ENCODE results near the gene TMEM235.
"Not testable (repeated sequence)": the region's sequence is repeated elsewhere in the genome, so short reads cannot be mapped to it uniquely, and the experiment has no call there.

Gene TMEM235

DNA sequence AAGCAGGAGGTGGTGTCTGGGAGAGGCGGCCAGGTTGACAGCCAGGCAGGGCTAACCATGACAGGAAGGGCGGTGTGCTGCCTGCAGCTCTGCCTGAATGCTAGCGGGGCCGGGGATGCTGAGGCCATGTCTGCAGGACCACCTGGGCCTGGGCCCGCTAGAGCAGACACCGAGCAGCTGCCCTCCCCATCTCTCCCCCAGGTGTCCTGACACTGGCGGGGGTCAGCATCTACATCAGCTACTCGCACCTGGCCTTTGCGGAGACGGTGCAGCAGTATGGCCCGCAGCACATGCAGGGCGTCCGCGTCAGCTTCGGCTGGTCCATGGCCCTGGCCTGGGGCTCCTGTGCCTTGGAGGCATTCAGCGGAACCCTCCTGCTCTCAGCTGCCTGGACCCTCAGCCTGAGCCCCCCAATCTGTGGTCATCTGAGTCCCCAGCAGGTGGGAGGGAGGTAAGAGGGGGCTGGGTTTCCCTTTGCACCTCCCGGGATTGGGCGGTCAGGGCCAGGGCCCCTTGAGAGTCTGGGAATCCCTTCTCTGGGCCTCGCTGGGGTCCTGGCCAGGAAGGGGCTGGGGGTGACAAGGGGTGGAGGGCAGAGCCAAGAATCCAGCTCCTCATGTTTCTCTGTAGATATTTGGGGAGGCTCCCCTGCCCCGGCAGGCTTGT lies 7.5 kb downstream of the TMEM235 start:
- no peak for DNase-seq (ENCODE audit: low spot score)

DNA sequence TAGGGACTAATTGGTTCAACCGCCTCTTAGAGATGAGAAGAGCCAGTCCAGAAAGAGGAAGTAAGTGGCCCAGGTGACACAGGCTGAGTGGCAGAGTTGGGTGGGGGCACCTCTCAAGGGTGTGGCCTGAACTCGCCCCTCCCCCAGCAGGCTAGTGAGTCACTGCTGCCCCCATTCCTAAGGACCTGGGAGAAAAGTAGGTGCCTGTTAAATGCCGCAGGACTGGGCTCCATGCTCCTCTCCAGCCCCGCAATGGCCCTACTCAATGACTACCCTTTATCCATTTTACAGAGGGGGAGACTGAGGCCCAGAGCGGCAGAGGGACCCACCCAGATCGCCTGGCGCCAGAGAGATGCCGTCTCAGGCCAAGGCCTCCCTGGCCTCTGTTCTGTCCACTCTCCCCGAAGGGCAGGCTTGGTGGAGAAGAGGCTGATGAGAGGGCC lies 8.1 kb downstream of the TMEM235 start:
- no peak for DNase-seq (ENCODE audit: low spot score)

DNA sequence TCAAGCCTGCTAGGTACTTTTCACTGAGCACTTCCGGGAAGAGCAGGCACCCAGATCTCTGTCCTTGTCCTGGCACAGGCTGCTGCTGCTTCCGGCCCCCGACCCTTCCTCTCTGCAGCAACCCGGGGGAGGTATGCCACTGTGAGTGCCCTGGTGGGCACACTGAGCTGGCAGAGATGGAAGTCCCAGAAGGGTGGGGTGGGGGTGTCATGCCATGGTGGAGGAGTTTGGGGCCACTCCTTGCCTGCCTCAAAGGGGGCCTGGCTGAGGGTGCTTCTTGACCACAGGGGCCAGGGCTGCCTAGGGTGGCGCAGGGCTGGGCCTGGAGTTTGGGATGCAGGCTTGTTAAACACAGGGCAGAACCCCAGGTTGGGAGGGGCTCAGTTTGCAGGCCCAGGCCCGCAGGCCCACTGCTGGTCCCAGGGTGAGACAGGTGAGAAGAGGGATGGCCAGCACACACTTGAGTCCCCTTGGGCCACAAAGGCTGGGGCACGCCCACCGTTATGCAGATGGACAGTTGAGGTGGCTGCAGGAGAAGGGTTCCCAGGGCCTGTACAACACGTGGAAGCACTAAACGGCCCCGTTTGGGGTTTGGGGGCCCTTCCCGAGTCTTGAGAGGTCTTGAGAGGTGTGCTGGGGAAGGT lies 8.7 kb downstream of the TMEM235 start:
- DNase-seq (ENCODE audit: low spot score) = no peak

DNA sequence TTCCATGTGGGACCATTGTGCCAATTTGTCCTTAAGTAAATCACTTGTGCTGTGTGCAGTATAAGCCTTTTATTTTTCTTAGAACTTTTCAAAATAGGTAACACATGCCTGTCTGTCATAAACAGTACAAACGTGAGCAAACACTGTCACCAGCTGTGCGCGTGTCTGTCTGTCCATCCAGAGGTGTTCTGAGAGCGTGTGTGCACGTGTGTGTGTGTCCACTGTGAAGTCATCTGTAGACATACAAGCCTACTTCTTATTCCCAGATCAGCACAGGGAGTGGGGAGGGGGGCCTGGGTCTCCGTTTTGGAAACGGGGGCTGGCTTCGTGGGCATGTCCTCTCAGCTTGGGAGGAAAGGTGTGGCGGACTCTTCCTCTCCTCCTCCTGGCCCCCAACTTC lies 9.4 kb downstream of the TMEM235 start:
- DNase-seq (ENCODE audit: low spot score) = no peak

DNA sequence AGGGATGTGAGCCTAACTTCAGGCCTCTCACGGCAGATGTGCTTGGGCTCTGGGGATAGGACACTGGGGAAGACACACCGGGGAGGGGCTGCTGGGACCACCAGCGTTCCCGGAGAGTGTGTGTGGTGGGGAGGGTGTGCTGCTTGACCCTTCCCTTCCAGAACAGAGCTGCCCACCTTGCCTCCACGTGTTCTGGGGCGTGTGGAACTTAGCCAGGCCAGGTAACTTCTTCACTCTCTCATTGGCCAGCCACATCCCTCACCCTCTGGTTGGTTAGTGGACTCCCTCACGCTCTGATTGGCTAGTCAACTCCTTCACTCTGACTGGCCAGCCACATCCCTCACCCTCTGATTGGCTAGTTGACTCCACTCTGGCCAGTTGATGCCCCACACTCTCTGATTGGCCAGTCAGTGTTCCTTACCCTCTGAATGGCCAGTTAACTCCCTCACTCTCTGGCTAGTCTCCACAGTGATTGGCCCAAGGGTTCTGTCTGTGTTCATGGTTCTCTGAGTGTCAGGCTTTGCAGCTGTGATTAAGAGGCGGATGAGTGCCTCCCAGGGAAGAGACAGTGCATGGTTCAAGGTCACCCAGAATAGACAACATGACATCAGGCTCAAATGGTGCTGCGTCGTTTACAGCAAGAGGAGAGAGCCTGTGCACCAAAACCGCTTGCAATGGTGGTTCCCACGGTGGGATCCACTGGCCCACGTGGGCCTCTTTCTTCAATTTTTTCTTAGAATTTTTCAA lies 10.0 kb downstream of the TMEM235 start:
- no peak for DNase-seq (ENCODE audit: low spot score)

- DNase-seq (ENCODE audit: low spot score) = no peak
Measured at GRCh38 chr17:78242024-78242742, 10.8 kb downstream of the TMEM235 start.

- no peak for DNase-seq (ENCODE audit: low spot score)
Measured at GRCh38 chr17:78247304-78247703, 15.9 kb downstream of the TMEM235 start.

DNA sequence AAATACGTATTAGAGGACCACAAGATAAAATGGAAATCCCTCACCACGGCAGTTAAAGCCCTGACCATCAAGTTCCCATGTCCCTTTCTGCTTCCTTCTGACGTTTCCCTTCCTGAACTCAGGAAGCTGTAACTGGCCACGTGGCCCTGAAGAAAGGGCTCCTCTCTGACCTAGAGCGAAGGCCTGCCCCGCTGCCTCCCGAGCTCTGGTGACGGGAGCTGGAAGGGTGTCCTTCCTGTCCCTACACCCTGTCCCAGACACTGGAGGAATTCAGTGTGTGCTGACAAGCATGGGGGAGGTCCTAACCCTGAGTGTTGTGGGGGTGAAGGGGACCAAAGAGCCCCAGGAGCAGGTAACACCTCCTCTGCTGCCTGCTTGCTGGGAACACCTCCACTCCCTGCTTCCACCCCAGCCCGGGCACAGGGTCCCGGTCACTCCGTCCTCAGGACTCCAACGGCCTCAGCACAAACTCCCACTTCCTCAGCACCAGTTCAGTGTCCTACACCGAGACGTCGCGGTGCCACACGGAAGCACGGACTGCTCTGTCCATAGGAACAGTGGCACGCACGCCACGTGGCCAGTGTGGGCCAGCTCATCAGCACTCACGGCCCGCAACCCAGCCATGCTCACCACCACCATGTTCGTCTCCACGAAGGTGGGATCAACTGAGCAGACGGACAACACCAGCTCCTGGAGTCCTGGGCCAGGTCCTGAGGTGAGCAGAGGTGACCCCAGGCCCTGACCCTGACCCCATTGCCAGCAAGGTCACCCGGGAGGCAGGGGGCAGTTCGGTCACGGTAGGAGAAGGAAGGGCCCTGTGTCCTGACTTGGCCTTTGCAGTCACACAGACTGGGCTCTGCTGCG lies 16.9 kb downstream of the TMEM235 start:
- DNase-seq (ENCODE audit: low spot score) = no peak

DNA sequence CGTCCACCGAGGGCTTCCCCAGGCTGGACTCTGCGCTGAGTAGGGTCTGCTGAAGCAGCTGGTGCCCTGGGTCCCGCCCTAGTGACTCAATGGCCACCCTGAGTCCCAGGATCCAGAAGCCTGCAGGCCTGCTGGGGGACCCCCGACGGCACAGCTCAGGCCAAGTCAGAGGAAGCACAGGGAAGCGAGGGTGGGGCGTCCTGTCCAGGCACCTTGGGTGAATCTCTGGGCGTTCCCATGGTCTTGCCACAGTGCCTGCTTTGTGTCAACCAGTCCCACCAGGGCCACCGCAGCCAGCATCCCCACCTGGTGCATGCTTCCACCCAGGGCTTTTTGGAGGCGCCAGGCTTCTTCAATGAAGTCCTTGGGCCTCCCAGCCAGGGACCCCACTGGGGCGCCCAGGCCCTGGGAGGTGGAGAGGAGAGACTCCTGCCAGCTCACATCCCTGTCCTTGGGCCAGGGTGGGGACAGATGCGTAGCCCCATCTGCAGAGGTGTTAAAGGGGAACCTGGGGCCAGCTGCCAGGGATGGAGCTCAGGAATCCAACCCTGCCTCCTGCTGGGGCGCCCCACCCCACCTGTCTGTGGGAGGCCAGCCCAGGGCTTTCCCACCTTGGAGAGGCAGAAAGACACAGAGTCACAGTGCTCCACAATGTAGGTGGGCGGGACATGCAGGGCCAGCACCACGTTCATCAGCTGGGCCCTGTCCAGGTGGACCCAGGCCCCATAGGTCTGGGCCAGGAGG lies 17.8 kb downstream of the TMEM235 start:
- no peak for DNase-seq (ENCODE audit: low spot score)

DNA sequence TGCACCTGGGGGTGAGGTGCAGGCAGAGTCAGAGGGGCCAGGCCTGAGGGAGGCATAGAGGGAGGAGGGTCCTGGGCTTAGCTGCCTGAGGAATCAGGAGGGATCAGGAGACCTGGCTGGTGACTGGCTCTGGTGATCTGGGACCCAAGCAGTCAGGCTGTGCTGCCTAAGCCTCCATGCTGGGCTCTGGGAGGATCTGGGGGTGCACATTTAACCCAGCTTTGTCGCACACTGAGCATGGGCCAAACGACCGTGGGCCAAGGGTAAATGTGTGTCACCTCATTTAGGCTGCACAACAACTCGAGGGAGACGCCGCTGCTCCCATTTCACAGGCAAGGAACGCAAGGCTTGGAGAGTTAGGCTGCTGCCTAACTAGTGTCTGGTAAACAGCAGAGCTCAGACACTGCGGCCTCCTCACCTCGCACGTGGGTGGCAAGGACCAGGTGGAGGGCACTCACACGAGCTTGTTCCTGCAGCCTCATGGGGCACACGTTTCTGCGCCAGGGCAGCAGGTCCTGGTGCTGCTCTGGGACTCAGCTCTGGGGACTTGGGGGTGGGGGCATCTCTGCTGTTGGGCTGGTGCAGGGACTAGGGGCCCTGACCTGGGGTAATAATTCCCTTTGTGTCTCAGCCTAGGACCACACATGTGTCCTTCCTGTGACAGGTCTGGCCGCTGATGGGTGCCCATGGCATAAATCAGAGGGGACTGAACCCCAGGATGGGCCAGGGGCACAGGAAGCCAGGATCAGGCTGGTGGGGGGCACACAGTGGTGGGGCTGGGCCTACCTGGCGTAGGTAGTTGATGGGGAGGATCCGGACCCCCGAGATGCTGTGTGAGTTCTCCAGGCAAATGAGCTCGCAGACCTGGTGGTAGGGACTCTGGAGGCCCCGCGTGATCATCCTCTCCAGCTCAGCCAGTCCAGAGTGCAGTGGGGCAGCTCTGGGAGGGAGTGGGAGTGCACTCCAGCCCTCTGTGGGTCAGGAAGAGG lies 18.7 kb downstream of the TMEM235 start:
- no peak for DNase-seq (ENCODE audit: low spot score)

DNA sequence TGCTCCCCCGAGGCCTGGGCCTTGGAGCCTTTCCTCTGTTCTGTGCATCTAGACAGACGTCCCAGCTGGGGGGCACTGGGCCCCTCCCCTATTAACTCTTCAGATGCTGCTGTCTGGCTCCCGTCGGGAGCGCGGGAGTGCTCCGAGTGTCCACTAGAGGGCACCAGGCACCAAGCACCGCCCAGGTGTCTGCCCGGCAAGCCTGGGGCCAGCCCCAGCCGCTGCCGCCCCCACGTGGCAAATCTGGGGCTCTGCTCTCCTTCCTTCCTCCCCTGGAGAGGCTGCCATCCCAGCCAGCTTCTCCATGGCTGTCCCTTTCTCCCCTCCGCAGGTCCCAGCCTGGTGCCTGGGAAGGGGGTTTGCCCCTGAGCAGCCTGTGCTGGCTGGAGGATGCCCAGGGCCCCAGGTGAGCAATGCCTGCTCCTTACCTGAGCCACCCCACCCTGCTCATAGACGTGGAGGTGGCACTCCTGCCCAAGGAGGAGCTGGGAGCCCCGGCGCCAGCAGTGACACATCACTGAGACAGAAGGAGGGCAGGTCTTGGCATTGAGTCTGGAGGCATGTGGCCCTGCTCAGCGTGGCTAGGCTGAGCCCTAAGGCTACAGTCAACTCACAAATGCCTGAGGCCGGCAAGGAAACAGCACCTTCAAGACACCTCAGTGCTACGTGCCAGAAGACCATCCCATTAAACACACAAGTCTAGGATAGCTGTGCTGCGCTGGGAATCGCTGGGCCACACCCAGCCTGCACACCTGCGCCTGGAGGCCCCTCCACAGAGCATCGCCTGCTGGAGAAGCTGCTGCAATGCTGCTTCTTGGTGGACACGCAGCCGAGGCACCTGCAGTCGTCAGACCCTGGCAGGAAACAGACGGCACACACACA lies 19.7 kb downstream of the TMEM235 start:
- peak; percentile 95 for DNase-seq (ENCODE audit: low spot score)

DNA sequence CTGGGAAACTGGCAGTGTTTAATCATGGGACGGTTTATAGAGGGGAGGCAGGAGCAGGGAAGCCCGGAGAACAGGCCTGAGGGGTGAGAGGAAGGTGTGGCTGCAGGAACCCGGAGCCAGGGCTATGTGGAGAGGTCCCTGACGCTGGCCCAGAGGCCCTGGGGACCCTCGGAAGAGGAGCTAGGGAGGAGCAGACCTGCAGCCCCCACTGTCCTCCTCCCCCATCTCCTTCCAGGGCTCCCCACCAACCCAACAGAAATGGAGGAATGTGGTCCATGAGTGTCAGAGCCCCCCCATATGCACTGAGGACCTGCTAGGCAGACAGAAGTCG lies 20.3 kb downstream of the TMEM235 start:
- no peak for DNase-seq (ENCODE audit: low spot score)

DNA sequence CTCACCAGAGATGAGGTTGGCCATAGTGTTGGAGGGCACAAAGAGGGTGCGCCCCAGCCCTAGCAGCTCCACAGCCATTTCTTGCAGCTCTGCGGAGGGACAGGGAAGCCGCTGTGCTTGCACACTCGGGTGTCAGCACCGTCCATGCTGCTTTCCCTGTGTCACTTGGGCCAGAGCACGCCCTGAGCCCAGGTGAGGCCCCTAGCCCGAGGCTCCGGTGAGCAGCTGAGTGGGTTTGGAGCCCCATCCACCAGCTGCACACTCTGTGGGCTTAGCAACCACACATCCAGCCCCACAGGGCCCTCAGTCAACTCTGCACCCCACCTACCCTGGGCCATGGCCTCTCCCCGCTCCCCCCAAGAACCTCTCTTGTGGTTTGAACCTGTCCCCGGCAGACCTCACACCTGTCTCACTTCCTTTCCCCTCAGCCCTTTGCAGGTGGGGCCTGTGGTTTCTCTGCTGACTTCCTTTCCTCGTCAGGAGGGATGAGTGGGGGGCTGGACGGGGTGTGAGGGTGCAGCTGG lies 20.7 kb downstream of the TMEM235 start:
- no peak for DNase-seq (ENCODE audit: low spot score)

GRCh38 chr17:78252701-78253635 lies 21.5 kb downstream of the TMEM235 start:
- no peak for DNase-seq (ENCODE audit: low spot score)

DNA sequence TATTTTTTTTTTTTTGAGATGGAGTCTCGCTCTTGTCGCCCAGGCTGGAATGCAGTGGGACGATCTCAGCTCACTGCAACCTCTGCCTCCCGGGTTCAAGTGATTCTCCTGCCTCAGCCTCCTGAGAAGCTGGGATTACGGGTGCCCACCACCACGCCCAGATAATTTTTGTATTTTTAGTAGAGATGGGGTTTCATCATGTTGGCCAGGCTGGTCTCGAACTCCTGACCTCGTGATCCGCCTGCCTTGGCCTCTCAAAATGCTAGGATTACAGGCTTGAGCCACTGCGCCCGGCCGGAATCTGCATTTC lies 22.2 kb downstream of the TMEM235 start:
- not testable (repeated sequence) for DNase-seq (ENCODE audit: low spot score)

DNA sequence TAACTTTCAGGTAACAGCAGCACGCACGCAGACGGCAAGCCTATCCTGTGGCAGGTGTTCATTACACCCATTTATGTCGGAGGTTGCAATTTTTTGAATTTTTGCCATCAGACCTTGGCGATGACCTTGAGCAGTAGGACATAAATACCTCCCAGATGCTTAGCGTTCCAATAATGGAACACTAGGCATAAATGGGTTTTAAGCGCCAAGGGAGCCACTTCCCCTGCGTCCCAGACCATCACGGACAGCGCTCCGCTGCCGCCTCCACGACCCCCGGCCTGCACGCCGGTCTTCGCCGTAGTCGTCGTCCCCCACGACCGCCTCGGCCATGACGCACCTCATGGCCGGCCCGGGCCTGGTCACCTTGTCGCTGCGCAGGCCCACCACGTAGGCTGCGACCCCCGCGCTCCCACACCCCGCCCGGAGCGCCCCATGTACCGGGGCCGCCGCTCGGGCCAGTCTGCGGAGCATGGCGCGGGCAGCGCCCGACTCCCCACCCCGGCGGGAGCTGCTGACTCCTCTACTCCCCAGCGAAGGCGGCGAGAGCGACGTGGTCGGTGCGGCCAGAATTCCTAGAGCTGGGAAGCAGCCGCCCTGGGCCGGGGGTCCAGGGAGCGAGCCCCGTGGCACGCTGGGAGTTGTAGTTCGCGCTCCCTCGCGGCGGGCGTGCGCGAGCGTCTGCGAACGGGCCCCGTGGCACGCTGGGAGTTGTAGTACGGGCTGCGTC lies 22.7 kb downstream of the TMEM235 start:
- peak; percentile 87 for DNase-seq (ENCODE audit: low spot score)

Measured in HuH-7.5 (cell line).